Measurements from ENCODE around the gene TBCC. TPM values are rescaled to one million over a fixed set of nuclear protein-coding genes. Genes with fewer than 3 reads are reported as not detected.
"Not testable (repeated sequence)": the region's sequence is repeated elsewhere in the genome, so short reads cannot be mapped to it uniquely, and the experiment has no call there.

TBCC gene
- total RNA-seq, 1 donor from 2014 or later: 17.8 TPM

GRCh38 chr6:42777126-42777822 lies 31.4 kb upstream of the TBCC start:
- H3K27ac ChIP-seq: no peak overlapping the region

GRCh38 chr6:42774821-42775487 lies 29.1 kb upstream of the TBCC start:
- DNase-seq: peak; percentile 75

More at GRCh38 chr6:42777126-42777822, 31.4 kb upstream of the TBCC start:
- DNase-seq: no peak
- ATAC-seq: no peak
- TF ChIP-seq CTCF (IDR thresholded peaks at IDR 0.05): no peak
- Histone ChIP-seq H3K9me3 (no peaks in the 10 kb centered on the region), H3K27me3 (no peaks in the 10 kb centered on the region), H3K4me3 (no peak overlapping the region), H3K36me3 (no peaks in the 10 kb centered on the region), H3K4me1 (peaks cover 11% of the 10 kb centered on the region)
- intact Hi-C loops (cut with DNase I): no loop called here

GRCh38 chr6:42774201-42774600 lies 28.3 kb upstream of the TBCC start:
- Histone ChIP-seq H3K27ac (peak overlapping the region; percentile 78), H3K27me3 (no peaks in the 10 kb centered on the region), H3K4me3 (no peak overlapping the region), H3K36me3 (no peaks in the 10 kb centered on the region), H3K4me1 (peaks cover 11% of the 10 kb centered on the region), H3K9me3 (no peaks in the 10 kb centered on the region)
- no peak for TF ChIP-seq CTCF (IDR thresholded peaks at IDR 0.05)
- intact Hi-C loops (cut with DNase I): no loop called here
- no peak for DNase-seq
- ATAC-seq: no peak

More at GRCh38 chr6:42774821-42775487, 29.1 kb upstream of the TBCC start:
- H3K9me3 ChIP-seq; H3K27me3 ChIP-seq; H3K36me3 ChIP-seq; intact Hi-C loops (cut with DNase I): not testable (repeated sequence)
- Histone ChIP-seq H3K4me3 (peak overlapping the region; percentile 8), H3K27ac (peak overlapping the region; percentile 78), H3K4me1 (peaks cover 11% of the 10 kb centered on the region)
- peak; percentile 63 for ATAC-seq

GRCh38 chr6:42771741-42772100 lies 25.8 kb upstream of the TBCC start:
- ATAC-seq: no peak
- H3K27ac ChIP-seq: peak overlapping the region; percentile 83

GRCh38 chr6:42769836-42770235 lies 23.9 kb upstream of the TBCC start:
- intact Hi-C loops (cut with DNase I): no loop called here
- Histone ChIP-seq H3K36me3 (no peaks in the 10 kb centered on the region), H3K4me1 (peaks cover 7% of the 10 kb centered on the region), H3K4me3 (no peak overlapping the region), H3K27me3 (no peaks in the 10 kb centered on the region), H3K27ac (no peak overlapping the region), H3K9me3 (no peaks in the 10 kb centered on the region)
- DNase-seq: no peak
- no peak for ATAC-seq
- TF ChIP-seq CTCF (IDR thresholded peaks at IDR 0.05): no peak

More at GRCh38 chr6:42771741-42772100, 25.8 kb upstream of the TBCC start:
- peaks cover 11% of the 10 kb centered on the region for H3K4me1 ChIP-seq
- peak overlapping the region; percentile 37 for H3K4me3 ChIP-seq
- intact Hi-C loops (cut with DNase I): no loop called here
- H3K27me3 ChIP-seq: no peaks in the 10 kb centered on the region
- H3K9me3 ChIP-seq: no peaks in the 10 kb centered on the region
- no peaks in the 10 kb centered on the region for H3K36me3 ChIP-seq
- DNase-seq: no peak
- TF ChIP-seq CTCF (IDR thresholded peaks at IDR 0.05): no peak

GRCh38 chr6:42769051-42769450 lies 23.1 kb upstream of the TBCC start:
- H3K4me1 ChIP-seq: peaks cover 7% of the 10 kb centered on the region
- no peak overlapping the region for H3K27ac ChIP-seq
- H3K36me3 ChIP-seq: no peaks in the 10 kb centered on the region
- intact Hi-C loops (cut with DNase I): no loop called here
- no peaks in the 10 kb centered on the region for H3K27me3 ChIP-seq
- H3K4me3 ChIP-seq: no peak overlapping the region
- DNase-seq (no peak), ATAC-seq (no peak)
- no peak for TF ChIP-seq CTCF (IDR thresholded peaks at IDR 0.05)
- no peaks in the 10 kb centered on the region for H3K9me3 ChIP-seq

Data from upper lobe of right lung (tissue), 1 donor.